ENCODE measurements around the gene FAAP100. TPM values are rescaled to one million over a fixed set of nuclear protein-coding genes. Genes with fewer than 3 reads are reported as not detected.

Gene FAAP100
- total RNA-seq, 1 donor from 2014 or later = 21.4 TPM

DNA sequence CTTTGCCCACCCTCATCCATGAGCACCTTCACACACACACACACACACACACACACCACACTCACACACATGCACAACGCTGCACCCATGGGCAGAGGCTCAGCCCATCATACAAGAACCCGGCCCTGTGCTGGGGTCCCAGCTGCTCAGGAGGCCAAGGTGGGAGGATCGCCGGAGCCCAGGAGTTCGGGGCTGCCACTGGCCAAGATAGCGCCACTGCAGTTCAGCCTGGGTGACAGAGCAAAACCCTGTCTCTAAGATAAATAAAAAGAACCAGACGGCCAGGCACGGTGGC, 27.3 kb downstream of the FAAP100 start:
- Histone ChIP-seq H3K4me3 (no peak overlapping the region), H3K9me3 (no peaks in the 10 kb centered on the region), H3K27ac (no peak overlapping the region), H3K27me3 (peaks cover 8% of the 10 kb centered on the region), H3K4me1 (peaks cover 21% of the 10 kb centered on the region), H3K36me3 (no peaks in the 10 kb centered on the region)
- intact Hi-C loops (cut with DNase I) = no loop called here
- DNase-seq (ENCODE audit: extremely low spot score in 2 of 2) = no peak
- no peak for TF ChIP-seq POLR2AphosphoS5 (IDR thresholded peaks at IDR 0.05; ENCODE audit: insufficient read depth in 1 of 2, low read depth in 1 of 2)
- no peak for TF ChIP-seq POLR2A (IDR thresholded peaks at IDR 0.05)
- TF ChIP-seq, protein P1, sequence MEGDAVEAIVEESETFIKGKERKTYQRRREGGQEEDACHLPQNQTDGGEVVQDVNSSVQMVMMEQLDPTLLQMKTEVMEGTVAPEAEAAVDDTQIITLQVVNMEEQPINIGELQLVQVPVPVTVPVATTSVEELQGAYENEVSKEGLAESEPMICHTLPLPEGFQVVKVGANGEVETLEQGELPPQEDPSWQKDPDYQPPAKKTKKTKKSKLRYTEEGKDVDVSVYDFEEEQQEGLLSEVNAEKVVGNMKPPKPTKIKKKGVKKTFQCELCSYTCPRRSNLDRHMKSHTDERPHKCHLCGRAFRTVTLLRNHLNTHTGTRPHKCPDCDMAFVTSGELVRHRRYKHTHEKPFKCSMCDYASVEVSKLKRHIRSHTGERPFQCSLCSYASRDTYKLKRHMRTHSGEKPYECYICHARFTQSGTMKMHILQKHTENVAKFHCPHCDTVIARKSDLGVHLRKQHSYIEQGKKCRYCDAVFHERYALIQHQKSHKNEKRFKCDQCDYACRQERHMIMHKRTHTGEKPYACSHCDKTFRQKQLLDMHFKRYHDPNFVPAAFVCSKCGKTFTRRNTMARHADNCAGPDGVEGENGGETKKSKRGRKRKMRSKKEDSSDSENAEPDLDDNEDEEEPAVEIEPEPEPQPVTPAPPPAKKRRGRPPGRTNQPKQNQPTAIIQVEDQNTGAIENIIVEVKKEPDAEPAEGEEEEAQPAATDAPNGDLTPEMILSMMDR (IDR thresholded peaks at IDR 0.05) = no peak

GRCh38 chr17:81524039-81524864, 27.9 kb downstream of the FAAP100 start:
- Histone ChIP-seq H3K4me3 (no peak overlapping the region), H3K27me3 (peaks cover 8% of the 10 kb centered on the region), H3K27ac (no peak overlapping the region), H3K36me3 (no peaks in the 10 kb centered on the region), H3K4me1 (peaks cover 26% of the 10 kb centered on the region), H3K9me3 (no peaks in the 10 kb centered on the region)
- DNase-seq (ENCODE audit: extremely low spot score in 2 of 2) = no peak
- intact Hi-C loops (cut with DNase I) = no loop called here
- no peak for TF ChIP-seq POLR2A (IDR thresholded peaks at IDR 0.05)
- TF ChIP-seq POLR2AphosphoS5 (IDR thresholded peaks at IDR 0.05; ENCODE audit: insufficient read depth in 1 of 2, low read depth in 1 of 2) = no peak
- TF ChIP-seq, protein P1 (IDR thresholded peaks at IDR 0.05) = no peak

DNA sequence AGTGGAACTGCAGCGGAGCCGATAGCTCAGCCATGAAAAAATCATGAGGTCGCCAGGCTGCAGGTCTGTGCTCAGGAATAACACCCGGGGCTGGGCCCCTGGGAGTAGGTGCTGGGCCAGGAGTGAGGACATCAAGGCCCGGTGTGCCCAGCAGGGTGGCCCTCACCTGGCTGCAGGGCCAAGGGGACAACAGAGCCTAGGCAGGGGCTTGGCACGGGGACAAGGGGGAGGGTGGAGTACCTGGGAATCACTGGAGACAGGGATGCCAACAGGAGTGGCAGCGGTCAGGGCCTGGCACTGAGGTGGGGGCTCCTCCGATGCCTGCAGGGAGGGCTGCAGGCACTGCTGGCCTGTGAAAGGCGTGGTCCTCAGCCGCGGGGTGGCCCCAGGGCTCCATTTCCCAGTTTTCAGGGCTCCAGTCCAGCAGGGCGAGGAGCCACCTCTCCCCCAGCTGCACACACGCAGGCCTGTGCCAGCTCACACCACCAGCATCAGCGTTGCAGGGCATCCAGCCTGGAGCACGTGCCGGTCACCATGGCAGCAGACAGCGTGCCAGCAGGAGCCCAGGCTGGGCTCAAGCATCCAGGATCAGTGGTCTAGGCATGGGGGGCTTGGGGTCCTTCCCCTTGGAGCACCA, 28.6 kb downstream of the FAAP100 start:
- intact Hi-C loops (cut with DNase I) = no loop called here
- Histone ChIP-seq H3K4me1 (peaks cover 33% of the 10 kb centered on the region), H3K4me3 (no peak overlapping the region), H3K27ac (no peak overlapping the region), H3K36me3 (no peaks in the 10 kb centered on the region), H3K9me3 (no peaks in the 10 kb centered on the region), H3K27me3 (peaks cover 8% of the 10 kb centered on the region)
- no peak for DNase-seq (ENCODE audit: extremely low spot score in 2 of 2)
- TF ChIP-seq, protein P1 (IDR thresholded peaks at IDR 0.05) = no peak
- TF ChIP-seq POLR2AphosphoS5 (IDR thresholded peaks at IDR 0.05; ENCODE audit: insufficient read depth in 1 of 2, low read depth in 1 of 2) (no peak), POLR2A (IDR thresholded peaks at IDR 0.05) (no peak)

DNA sequence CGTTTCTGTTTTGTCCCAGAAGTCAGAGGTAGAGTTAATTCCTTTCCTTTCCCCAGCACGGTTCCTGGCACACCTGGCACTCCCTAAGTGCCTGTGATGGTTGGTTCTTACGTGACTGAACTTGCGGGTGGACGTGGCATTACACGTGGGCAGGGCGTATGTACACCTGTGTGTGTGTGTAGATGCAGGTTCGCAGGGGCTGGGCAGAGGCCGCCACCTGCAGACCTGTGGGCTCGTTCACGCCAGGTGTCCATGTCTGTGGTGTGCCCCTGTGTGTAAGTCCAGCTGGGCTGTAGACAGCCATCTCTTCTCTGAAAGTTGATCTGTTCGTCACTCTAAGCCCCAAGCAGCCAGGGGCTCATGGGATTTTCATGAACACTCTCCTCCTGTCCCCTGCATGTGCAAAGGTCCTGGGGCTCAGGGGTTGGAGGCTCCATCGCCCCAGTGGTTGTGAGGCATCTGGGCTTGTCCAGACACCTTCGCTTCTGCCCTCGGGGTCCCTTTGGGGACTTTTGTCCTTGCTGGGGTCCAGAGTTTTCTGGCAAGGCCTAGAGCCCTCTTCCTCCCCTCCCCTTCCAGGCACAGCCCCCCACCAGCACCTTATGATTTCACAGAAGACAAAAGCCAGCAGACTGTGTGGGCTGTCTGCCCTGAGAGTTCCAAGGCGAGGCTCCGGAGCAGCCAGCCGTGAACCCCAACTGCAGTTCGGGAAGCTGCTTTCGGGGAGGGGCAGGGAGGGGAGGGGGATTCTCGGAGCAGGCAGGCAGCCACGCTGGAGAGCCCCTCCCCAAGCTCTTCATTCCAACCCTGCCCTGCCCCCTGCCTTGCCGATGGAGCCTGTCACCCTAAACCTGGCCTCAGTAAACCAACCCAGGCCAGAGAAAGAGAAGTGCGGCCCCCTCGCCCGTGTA, 29.4 kb downstream of the FAAP100 start:
- intact Hi-C loops (cut with DNase I) = no loop called here
- DNase-seq (ENCODE audit: extremely low spot score in 2 of 2) = no peak
- Histone ChIP-seq H3K4me3 (no peak overlapping the region), H3K4me1 (peaks cover 36% of the 10 kb centered on the region), H3K36me3 (no peaks in the 10 kb centered on the region), H3K27me3 (peaks cover 8% of the 10 kb centered on the region), H3K27ac (no peak overlapping the region), H3K9me3 (no peaks in the 10 kb centered on the region)
- TF ChIP-seq POLR2AphosphoS5 (IDR thresholded peaks at IDR 0.05; ENCODE audit: insufficient read depth in 1 of 2, low read depth in 1 of 2) (no peak), POLR2A (IDR thresholded peaks at IDR 0.05) (no peak)
- TF ChIP-seq, protein P1 (IDR thresholded peaks at IDR 0.05) = no peak

All from vagina (tissue), 2 donors.